Measurements from ENCODE around the gene SDK1.

GRCh38 chr7:4144172-4144701 lies 843.2 kb downstream of the SDK1 start:
- TF ChIP-seq ZNF530 (tag by site-specific recombination; IDR thresholded peaks at IDR 0.05; ENCODE audit: low read depth) = no peak
- TF ChIP-seq ZNF112 (tag by site-specific recombination; IDR thresholded peaks at IDR 0.05) = no peak

Data from HEK293 (cell line).